HEK293 (cell line): ENCODE data around the gene BLZF1.

Source experiments
- CTCF ChIA-PET: fragments of 350-600 bp; formaldehyde crosslinking; extraction: SDS; loops from one replicate; lab custom pipeline; 2021; ENCODE audit warnings: antibody characterized with exemption; lab: Yijun Ruan, JAX
- POLR2A ChIA-PET: fragments of 300-600 bp; formaldehyde crosslinking; extraction: SDS; loops from one replicate; lab custom pipeline; 2020; ENCODE audit warnings: antibody characterized with exemption, inconsistent platforms; lab: Yijun Ruan, JAX
- H3K27ac ChIP-seq: fragments of 200-500 bp; sonication (Bioruptor generic); 2 replicates; pipeline ENCODE4 v1.5.1; 2014; ENCODE audit warnings: low read depth, low read length, control low read depth, inconsistent platforms; ENCODE audit errors: extremely low read depth
- H3K36me3 ChIP-seq, 2 experiments: fragments of 200-500 bp in 1 of 2; sonication (Bioruptor generic) in 1 of 2; 1 replicate in 1 of 2; 2 replicates in 1 of 2; pipeline ENCODE4 v1.5.1; 2014 to 2017; ENCODE audit warnings: inconsistent platforms in 2 of 2, low read length in 2 of 2; ENCODE audit not compliant: control insufficient read depth in 2 of 2, insufficient read depth in 1 of 2
- H3K4me1 ChIP-seq: fragments of 200-500 bp; sonication (Bioruptor generic); 2 replicates; pipeline ENCODE4 v1.5.1; 2014; ENCODE audit warnings: mild to moderate bottlenecking, low read length, inconsistent platforms; ENCODE audit not compliant: control insufficient read depth, insufficient read depth
- H3K4me3 ChIP-seq: 2 replicates; pipeline ENCODE4 v1.5.1; 2011; ENCODE audit warnings: low read depth, mild to moderate bottlenecking, control low read depth, low read length, moderate library complexity
- H3K9me3 ChIP-seq: fragments of 200-500 bp; sonication (Bioruptor generic); 2 replicates; pipeline ENCODE4 v1.5.1; 2014; ENCODE audit warnings: low read depth, low read length, inconsistent platforms; ENCODE audit not compliant: control insufficient read depth, insufficient read depth
- CTCF ChIP-seq: fragments of 450-650 bp; formaldehyde crosslinking; IDR thresholded peaks from 2 replicates; pipeline ENCODE4 v1.5.1; 2016; ENCODE audit warnings: missing biosample characterization, missing genetic modification characterization
- GLIS2 ChIP-seq: fragments of 450-650 bp; formaldehyde crosslinking; IDR thresholded peaks from 2 replicates; pipeline ENCODE4 v1.5.1; 2016; ENCODE audit warnings: missing biosample characterization, missing genetic modification characterization
- INSM2 ChIP-seq: fragments of 450-650 bp; formaldehyde crosslinking; IDR thresholded peaks from 2 replicates; pipeline ENCODE4 v1.5.1; 2016; ENCODE audit warnings: missing biosample characterization, missing genetic modification characterization
- OSR2 ChIP-seq: fragments of 450-650 bp; formaldehyde crosslinking; IDR thresholded peaks from 2 replicates; pipeline ENCODE4 v1.5.1; 2016; ENCODE audit warnings: missing biosample characterization, missing genetic modification characterization
- PRDM6 ChIP-seq: fragments of 450-650 bp; formaldehyde crosslinking; IDR thresholded peaks from 2 replicates; pipeline ENCODE4 v1.5.1; 2017; ENCODE audit warnings: missing biosample characterization, missing genetic modification characterization
- REST ChIP-seq: fragments of 450-650 bp; formaldehyde crosslinking; IDR thresholded peaks from 2 replicates; pipeline ENCODE4 v1.5.1; 2016; ENCODE audit warnings: missing biosample characterization, missing genetic modification characterization
- ZNF148 ChIP-seq: fragments of 450-650 bp; formaldehyde crosslinking; IDR thresholded peaks from 2 replicates; pipeline ENCODE4 v1.5.0; 2017; ENCODE audit warnings: missing biosample characterization, missing genetic modification characterization, borderline replicate concordance
- ZNF18 ChIP-seq: fragments of 450-650 bp; formaldehyde crosslinking; IDR thresholded peaks from 2 replicates; pipeline ENCODE4 v1.5.1; 2016; ENCODE audit warnings: missing biosample characterization, missing genetic modification characterization
- ZNF184 ChIP-seq: fragments of 450-650 bp; IDR thresholded peaks from 2 replicates; pipeline ENCODE4 v1.5.1; 2018; ENCODE audit warnings: missing biosample characterization, mild to moderate bottlenecking, missing genetic modification characterization
- ZNF19 ChIP-seq: fragments of 450-650 bp; formaldehyde crosslinking; IDR thresholded peaks from 2 replicates; pipeline ENCODE4; 2016; ENCODE audit warnings: missing biosample characterization, missing genetic modification characterization, low read depth
- ZNF266 ChIP-seq: fragments of 450-650 bp; formaldehyde crosslinking; IDR thresholded peaks from 2 replicates; pipeline ENCODE4 v1.5.1; 2016; ENCODE audit warnings: missing biosample characterization, missing genetic modification characterization, low read depth
- ZNF501 ChIP-seq: fragments of 450-650 bp; formaldehyde crosslinking; IDR thresholded peaks from 2 replicates; pipeline ENCODE4 v1.5.1; 2016; ENCODE audit warnings: missing biosample characterization, missing genetic modification characterization
- ZNF530 ChIP-seq: fragments of 450-650 bp; formaldehyde crosslinking; IDR thresholded peaks from 2 replicates; pipeline ENCODE4 v1.5.1; 2016; ENCODE audit warnings: low read depth, missing biosample characterization, missing genetic modification characterization
- ZNF580 ChIP-seq: fragments of 450-650 bp; formaldehyde crosslinking; IDR thresholded peaks from 2 replicates; pipeline ENCODE4 v1.5.1; 2016; ENCODE audit warnings: missing biosample characterization, missing genetic modification characterization
- ZNF626 ChIP-seq: fragments of 450-650 bp; sonication (Bioruptor Pico); formaldehyde crosslinking; IDR thresholded peaks from 2 replicates; pipeline ENCODE4 v1.5.1; 2018; ENCODE audit warnings: missing biosample characterization, missing genetic modification characterization, inconsistent platforms
- ZNF654 ChIP-seq: fragments of 450-650 bp; formaldehyde crosslinking; IDR thresholded peaks from 2 replicates; pipeline ENCODE4 v1.5.1; 2016; ENCODE audit warnings: low read depth, missing biosample characterization, missing genetic modification characterization
- ZNF658 ChIP-seq: fragments of 450-650 bp; formaldehyde crosslinking; IDR thresholded peaks from 2 replicates; pipeline ENCODE4; 2016; ENCODE audit warnings: missing biosample characterization, missing genetic modification characterization
- ZNF664 ChIP-seq: fragments of 450-650 bp; formaldehyde crosslinking; IDR thresholded peaks from 2 replicates; pipeline ENCODE4 v1.5.1; 2016; ENCODE audit warnings: missing biosample characterization, missing genetic modification characterization
- ZNF704 ChIP-seq: fragments of 450-650 bp; formaldehyde crosslinking; IDR thresholded peaks from 2 replicates; pipeline ENCODE4 v1.5.1; 2016; ENCODE audit warnings: missing biosample characterization, missing genetic modification characterization

BLZF1 gene

GRCh38 chr1:169395955-169396354 is 28.0 kb downstream of the BLZF1 start:
- no peak overlapping the region for H3K4me3 ChIP-seq
- no peak for TF ChIP-seq ZNF658 (tag by site-specific recombination)
- no peak for TF ChIP-seq ZNF184 (tag by site-specific recombination)
- no peak for TF ChIP-seq INSM2 (tag by site-specific recombination)
- TF ChIP-seq REST (tag by site-specific recombination), result no peak
- no peak for TF ChIP-seq ZNF626
- no peak for TF ChIP-seq ZNF664
- TF ChIP-seq ZNF501, result no peak
- TF ChIP-seq CTCF (tag by site-specific recombination), result no peak
- TF ChIP-seq ZNF266, result no peak
- no peak for TF ChIP-seq GLIS2 (tag by site-specific recombination)
- no peak for TF ChIP-seq PRDM6 (tag by site-specific recombination)
- TF ChIP-seq ZNF530 (tag by site-specific recombination), result no peak
- TF ChIP-seq ZNF19 (tag by site-specific recombination), result no peak
- TF ChIP-seq OSR2 (tag by site-specific recombination), result no peak
- no peak for TF ChIP-seq ZNF580
- no peak for TF ChIP-seq ZNF148 (tag by site-specific recombination)
- TF ChIP-seq ZNF18 (tag by site-specific recombination), result no peak
- TF ChIP-seq ZNF654 (tag by site-specific recombination), result no peak
- no peak for TF ChIP-seq ZNF704 (tag by site-specific recombination)
- POLR2A ChIA-PET, result no interaction called here
- H3K36me3 ChIP-seq, result peaks cover 11 to 48% of the 10 kb centered on the region in 2 experiments
- CTCF ChIA-PET, result interaction anchor here (0.5 kb wide), 1 partner anchor 759 kb away, joined by 3 read pairs; no protein-coding TSS in a partner anchor
- no peak overlapping the region for H3K27ac ChIP-seq
- no peaks in the 10 kb centered on the region for H3K4me1 ChIP-seq
- H3K9me3 ChIP-seq, result no peaks in the 10 kb centered on the region
